A673 (cell line): ENCODE data around the gene RHO. TPM values are rescaled to one million over a fixed set of nuclear protein-coding genes. Genes with fewer than 3 reads are reported as not detected.

Source experiments
- BruUV-seq: library from RNA; stranded (reverse); fragments of 400-500 nt; replicated peaks from 2 replicates; lab custom pipeline; 2021; lab: Mats Ljungman, UMichigan
- CTCF ChIA-PET: fragments of 300-600 bp; sonication (Branson Sonifier 250); formaldehyde crosslinking; loops from one replicate; lab custom pipeline; 2022; ENCODE audit warnings: antibody characterized with exemption; lab: Charles Lee
- POLR2A ChIA-PET: fragments of 300-600 bp; sonication (Branson Sonifier 250); formaldehyde crosslinking; loops from one replicate; lab custom pipeline; 2022; ENCODE audit warnings: antibody characterized with exemption; ENCODE audit not compliant: low non-redundant PET; lab: Charles Lee
- DNase-seq: peaks from one replicate; pipeline ENCODE4 v3.0.0-alpha.2; 2015; ENCODE audit warnings: low spot score
- H3K27ac ChIP-seq: fragments of 200-600 bp; sonication (generic); 2 replicates; pipeline ENCODE4 v1.5.1; 2016; ENCODE audit warnings: mixed run types, low read depth, mild to moderate bottlenecking, mixed read lengths, antibody characterized with exemption, low read length; ENCODE audit not compliant: poor library complexity, severe bottlenecking
- H3K27me3 ChIP-seq: fragments of 200-600 bp; sonication (generic); replicated peaks from 2 replicates; pipeline ENCODE4 v1.6.1; 2017; ENCODE audit warnings: mixed run types, low read depth, mild to moderate bottlenecking, mixed read lengths, antibody characterized with exemption, low read length; ENCODE audit not compliant: insufficient read depth, poor library complexity
- H3K36me3 ChIP-seq: fragments of 200-600 bp; sonication (generic); 2 replicates; pipeline ENCODE4 v1.6.1; 2016; ENCODE audit warnings: mixed run types, mild to moderate bottlenecking, mixed read lengths, antibody characterized with exemption, low read length; ENCODE audit not compliant: insufficient read depth, poor library complexity, severe bottlenecking
- H3K4me1 ChIP-seq: fragments of 200-600 bp; sonication (generic); 2 replicates; pipeline ENCODE4 v1.6.1; 2017; ENCODE audit warnings: mixed run types, mild to moderate bottlenecking, mixed read lengths, antibody characterized with exemption, low read length; ENCODE audit not compliant: insufficient read depth, poor library complexity, severe bottlenecking
- H3K4me3 ChIP-seq: fragments of 200-600 bp; sonication (generic); 2 replicates; pipeline ENCODE4 v1.5.1; 2016; ENCODE audit warnings: low read depth, mixed run types, mild to moderate bottlenecking, mixed read lengths, low read length; ENCODE audit not compliant: poor library complexity, severe bottlenecking
- H3K9me3 ChIP-seq: fragments of 200-600 bp; sonication (generic); 2 replicates; pipeline ENCODE4 v1.6.1; 2016; ENCODE audit warnings: mixed run types, low read depth, mild to moderate bottlenecking, mixed read lengths, antibody characterized with exemption, low read length; ENCODE audit not compliant: poor library complexity, severe bottlenecking
- CTCF ChIP-seq: fragments of 300-800, 200-600 bp; sonication (generic); conservative IDR thresholded peaks from 2 replicates; pipeline ENCODE4 v1.5.1; 2017; ENCODE audit warnings: low read depth, mild to moderate bottlenecking, antibody characterized with exemption, low read length, moderate library complexity, mixed read lengths
- EZH2 ChIP-seq: fragments of 200-600 bp; sonication (generic); IDR thresholded peaks from 2 replicates; pipeline ENCODE4 v1.6.1; 2017; ENCODE audit warnings: borderline replicate concordance, low read depth, mild to moderate bottlenecking, mixed read lengths, antibody characterized with exemption, low read length; ENCODE audit not compliant: poor library complexity, severe bottlenecking
- intact Hi-C: fragments of 100-400 bp; cut with micrococcal nuclease; formaldehyde crosslinking; loops from one replicate; pipeline ENCODE4 v1.10.0; 2022; ENCODE audit not compliant: unreplicated experiment
- total RNA-seq: library from RNA; stranded (reverse); gene quantifications from 2 replicates; pipeline ENCODE4 v1.2.3, GENCODE V29; 2021

RHO gene
- total RNA-seq, 1 experiment from 2014 or later, result not detected

DNA sequence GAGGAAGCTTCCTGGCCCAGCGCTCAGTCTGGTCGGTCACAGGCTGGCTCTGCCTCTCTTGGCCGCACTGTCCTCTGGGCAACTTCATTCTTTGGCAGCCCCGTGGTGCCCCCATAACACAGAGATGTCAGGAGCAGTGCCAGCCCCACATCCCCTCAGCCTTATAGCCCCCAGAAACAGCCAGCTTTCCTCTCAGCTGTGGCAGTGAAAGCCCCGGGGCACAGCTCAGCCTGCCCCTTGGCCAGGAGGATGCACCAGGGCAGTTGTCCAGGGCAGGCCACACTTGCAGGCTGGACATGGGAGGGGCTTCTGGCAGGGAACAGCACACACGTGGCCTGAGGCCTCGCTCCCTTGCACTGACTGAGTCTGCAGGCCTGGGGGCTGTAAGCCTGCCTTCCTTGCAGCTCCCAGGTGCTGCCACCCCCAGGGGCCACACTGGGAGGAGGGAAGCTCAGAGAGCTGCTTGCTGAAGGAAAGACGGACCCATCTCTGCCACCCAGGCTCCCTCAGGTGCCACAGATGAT is 10.3 kb upstream of the RHO start:
- CTCF ChIA-PET, result no interaction called here

GRCh38 chr3:129518581-129518980 is 9.9 kb upstream of the RHO start:
- intact Hi-C loops, result no loop called here
- H3K9me3 ChIP-seq, result no peaks in the 10 kb centered on the region
- TF ChIP-seq CTCF (no peak), EZH2 (no peak)
- H3K4me3 ChIP-seq, result no peak overlapping the region
- CTCF ChIA-PET, result no interaction called here
- no peak for DNase-seq
- H3K27me3 ChIP-seq, result no peaks in the 10 kb centered on the region
- POLR2A ChIA-PET, result no interaction called here
- H3K27ac ChIP-seq, result no peak overlapping the region
- no peaks in the 10 kb centered on the region for H3K36me3 ChIP-seq
- H3K4me1 ChIP-seq, result no peaks in the 10 kb centered on the region
- BruUV-seq, result no TSS peak

More for the DNA sequence above, 10.3 kb upstream of the RHO start:
- peaks cover 3% of the 10 kb centered on the region for H3K36me3 ChIP-seq
- no peak overlapping the region for H3K4me3 ChIP-seq
- no peaks in the 10 kb centered on the region for H3K9me3 ChIP-seq
- no peaks in the 10 kb centered on the region for H3K4me1 ChIP-seq
- POLR2A ChIA-PET, result no interaction called here
- intact Hi-C loops, result no loop called here
- H3K27me3 ChIP-seq, result no peaks in the 10 kb centered on the region
- no peak for DNase-seq
- TF ChIP-seq CTCF, result no peak
- TF ChIP-seq EZH2, result no peak
- BruUV-seq, result no TSS peak
- H3K27ac ChIP-seq, result no peak overlapping the region

GRCh38 chr3:129519449-129519848 is 9.0 kb upstream of the RHO start:
- ChIA-PET POLR2A (no interaction called here), CTCF (no interaction called here)
- Histone ChIP-seq H3K27me3 (no peaks in the 10 kb centered on the region), H3K9me3 (no peaks in the 10 kb centered on the region), H3K4me1 (no peaks in the 10 kb centered on the region), H3K27ac (no peak overlapping the region), H3K4me3 (no peak overlapping the region), H3K36me3 (no peaks in the 10 kb centered on the region)
- DNase-seq, result no peak
- intact Hi-C loops, result no loop called here
- TF ChIP-seq EZH2, result no peak
- TF ChIP-seq CTCF, result no peak
- BruUV-seq, result no TSS peak
